Endothelial cell (in vitro differentiated cells): ENCODE data around the gene ZNF786. TPM values are rescaled to one million over a fixed set of nuclear protein-coding genes. Genes with fewer than 3 reads are reported as not detected.

Experiments
- DNase-seq: peaks from one replicate; pipeline ENCODE4 v3.0.0; 2021; ENCODE audit warnings: low spot score
- H3K27ac Mint-ChIP-seq: one replicate; pipeline ENCODE4 v1.8.0; 2021; ENCODE audit warnings: mixed read lengths, inconsistent platforms; ENCODE audit not compliant: unreplicated experiment
- H3K27me3 Mint-ChIP-seq: one replicate; pipeline ENCODE4 v1.8.0; 2021; ENCODE audit warnings: mild to moderate bottlenecking, moderate library complexity, mixed read lengths, inconsistent platforms; ENCODE audit not compliant: unreplicated experiment
- H3K36me3 Mint-ChIP-seq: one replicate; pipeline ENCODE4 v1.8.0; 2021; ENCODE audit warnings: mild to moderate bottlenecking, low read depth, mixed read lengths, inconsistent platforms; ENCODE audit not compliant: unreplicated experiment
- H3K4me1 Mint-ChIP-seq: one replicate; pipeline ENCODE4 v1.8.0; 2021; ENCODE audit warnings: mild to moderate bottlenecking, mixed read lengths, inconsistent platforms; ENCODE audit not compliant: unreplicated experiment
- H3K4me3 Mint-ChIP-seq: one replicate; pipeline ENCODE4 v1.8.0; 2021; ENCODE audit warnings: mild to moderate bottlenecking, mixed read lengths, inconsistent platforms; ENCODE audit not compliant: unreplicated experiment
- H3K9me3 Mint-ChIP-seq: one replicate; pipeline ENCODE4 v1.8.0; 2021; ENCODE audit warnings: mixed read lengths, inconsistent platforms; ENCODE audit not compliant: unreplicated experiment
- total RNA-seq: library from RNA; stranded (reverse); fragmentation: NEBNext Ultra II Directional; extraction: Animal tissue kit (Norgen Biotek cat#: 25700); gene quantifications from one replicate; pipeline ENCODE4 v1.2.1, GENCODE V29; 2021; ENCODE audit not compliant: unreplicated experiment
- TF ChIP-seq, protein P1 (sequence below): fragments of 200-600 bp; sonication (generic); IDR thresholded peaks from one replicate; pipeline ENCODE4 v1.5.0; 2021; ENCODE audit warnings: antibody characterized with exemption; ENCODE audit not compliant: unreplicated experiment

The ZNF786 gene
- total RNA-seq, 1 donor from 2014 or later, result 19.0 TPM

DNA sequence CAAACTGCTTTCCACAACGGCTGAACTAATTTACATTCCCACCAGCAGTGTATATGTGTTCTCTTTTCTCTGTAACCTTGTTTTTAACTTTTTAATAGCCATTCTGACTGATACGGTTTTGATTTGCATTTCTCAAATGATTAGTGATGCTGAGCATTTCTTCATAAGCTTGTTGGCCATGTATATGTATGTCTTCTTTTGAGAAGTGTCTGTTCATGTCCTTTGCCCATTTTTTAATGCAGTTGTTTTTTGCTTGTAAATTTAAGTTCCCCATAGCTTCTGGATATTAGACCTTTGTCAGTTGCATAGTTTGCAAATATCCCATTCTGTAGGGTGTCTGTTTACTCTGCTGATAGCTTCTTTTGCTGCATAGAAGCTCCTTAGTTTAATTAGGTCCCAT, 6.1 kb downstream of the ZNF786 start:
- peaks cover 7% of the 10 kb centered on the region for H3K4me1 Mint-ChIP-seq
- peaks cover 29% of the 10 kb centered on the region for H3K36me3 Mint-ChIP-seq
- H3K27ac Mint-ChIP-seq, result no peak overlapping the region
- TF ChIP-seq, protein P1, sequence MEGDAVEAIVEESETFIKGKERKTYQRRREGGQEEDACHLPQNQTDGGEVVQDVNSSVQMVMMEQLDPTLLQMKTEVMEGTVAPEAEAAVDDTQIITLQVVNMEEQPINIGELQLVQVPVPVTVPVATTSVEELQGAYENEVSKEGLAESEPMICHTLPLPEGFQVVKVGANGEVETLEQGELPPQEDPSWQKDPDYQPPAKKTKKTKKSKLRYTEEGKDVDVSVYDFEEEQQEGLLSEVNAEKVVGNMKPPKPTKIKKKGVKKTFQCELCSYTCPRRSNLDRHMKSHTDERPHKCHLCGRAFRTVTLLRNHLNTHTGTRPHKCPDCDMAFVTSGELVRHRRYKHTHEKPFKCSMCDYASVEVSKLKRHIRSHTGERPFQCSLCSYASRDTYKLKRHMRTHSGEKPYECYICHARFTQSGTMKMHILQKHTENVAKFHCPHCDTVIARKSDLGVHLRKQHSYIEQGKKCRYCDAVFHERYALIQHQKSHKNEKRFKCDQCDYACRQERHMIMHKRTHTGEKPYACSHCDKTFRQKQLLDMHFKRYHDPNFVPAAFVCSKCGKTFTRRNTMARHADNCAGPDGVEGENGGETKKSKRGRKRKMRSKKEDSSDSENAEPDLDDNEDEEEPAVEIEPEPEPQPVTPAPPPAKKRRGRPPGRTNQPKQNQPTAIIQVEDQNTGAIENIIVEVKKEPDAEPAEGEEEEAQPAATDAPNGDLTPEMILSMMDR, result no peak
- no peaks in the 10 kb centered on the region for H3K27me3 Mint-ChIP-seq
- no peak overlapping the region for H3K4me3 Mint-ChIP-seq
- no peak for DNase-seq
- H3K9me3 Mint-ChIP-seq, result no peaks in the 10 kb centered on the region

DNA sequence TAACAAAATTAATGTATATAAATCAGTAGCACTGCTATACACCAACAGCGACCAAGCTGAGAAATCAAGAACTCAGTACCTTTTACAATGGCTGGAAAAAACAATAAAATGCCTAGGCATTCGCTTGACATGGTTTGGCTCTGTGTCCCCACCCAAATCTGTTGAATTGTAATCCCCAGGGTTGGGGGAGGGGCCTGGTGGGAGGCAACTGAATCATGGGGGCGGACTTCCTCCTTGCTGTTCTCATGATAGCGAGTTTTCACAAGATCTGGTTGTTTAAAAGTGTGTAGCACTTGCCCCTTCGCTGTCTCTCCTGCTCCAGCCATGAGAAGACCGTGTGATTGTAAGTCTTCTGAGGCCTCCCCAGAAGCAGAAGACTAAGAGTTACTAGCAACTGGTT, 8.6 kb downstream of the ZNF786 start:
- Mint-ChIP-seq H3K4me3 (no peak overlapping the region), H3K27me3 (no peaks in the 10 kb centered on the region), H3K9me3 (no peaks in the 10 kb centered on the region), H3K4me1 (peaks cover 2% of the 10 kb centered on the region), H3K36me3 (peaks cover 32% of the 10 kb centered on the region), H3K27ac (no peak overlapping the region)
- no peak for DNase-seq
- TF ChIP-seq, protein P1, result no peak

DNA sequence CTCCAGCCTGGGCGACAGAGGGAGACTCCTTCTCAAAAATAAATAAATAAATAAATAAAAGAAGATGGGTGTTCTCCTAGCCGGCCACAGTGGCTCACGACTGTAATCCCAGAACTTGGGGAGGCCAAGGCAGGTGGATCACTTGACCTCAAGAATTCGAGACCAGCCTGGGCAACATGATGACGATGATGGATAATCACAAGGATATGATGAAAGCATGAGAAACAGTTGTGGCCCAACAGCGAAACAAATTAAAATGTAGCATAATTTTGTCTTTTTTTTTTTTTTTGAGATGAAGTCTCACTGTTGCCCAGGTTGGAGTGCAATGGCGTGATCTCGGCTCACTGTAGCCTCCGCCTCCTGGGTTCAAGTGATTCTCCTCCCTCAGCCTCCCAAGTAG, 12.9 kb downstream of the ZNF786 start:
- Mint-ChIP-seq H3K4me1 (peaks cover 14% of the 10 kb centered on the region), H3K27ac (no peak overlapping the region), H3K9me3 (no peaks in the 10 kb centered on the region), H3K27me3 (no peaks in the 10 kb centered on the region), H3K36me3 (peaks cover 19% of the 10 kb centered on the region), H3K4me3 (no peak overlapping the region)
- TF ChIP-seq, protein P1, result no peak
- DNase-seq, result no peak

DNA sequence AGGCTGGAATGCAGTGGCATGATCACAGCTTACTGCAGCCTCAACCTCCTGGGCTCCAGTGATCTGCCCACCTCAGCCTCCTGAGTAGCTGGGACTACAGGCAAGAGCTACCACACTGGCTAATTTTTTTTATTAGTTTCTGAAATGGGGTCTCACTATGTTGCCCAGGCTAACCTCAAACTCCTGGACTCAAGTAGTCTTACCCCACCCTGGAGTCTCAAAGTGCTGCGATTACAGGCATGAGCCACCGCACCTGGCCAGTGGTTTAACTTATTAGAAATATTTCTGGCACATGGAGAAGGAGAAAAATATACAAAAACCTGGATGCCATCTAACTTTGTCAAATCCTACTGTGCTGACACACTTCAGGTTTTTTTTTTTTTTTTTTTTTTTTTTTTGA, 15.2 kb downstream of the ZNF786 start:
- Mint-ChIP-seq H3K27me3 (no peaks in the 10 kb centered on the region), H3K9me3 (no peaks in the 10 kb centered on the region), H3K27ac (no peak overlapping the region), H3K36me3 (peaks cover 28% of the 10 kb centered on the region), H3K4me3 (no peak overlapping the region), H3K4me1 (peaks cover 20% of the 10 kb centered on the region)
- TF ChIP-seq, protein P1, result no peak
- no peak for DNase-seq

DNA sequence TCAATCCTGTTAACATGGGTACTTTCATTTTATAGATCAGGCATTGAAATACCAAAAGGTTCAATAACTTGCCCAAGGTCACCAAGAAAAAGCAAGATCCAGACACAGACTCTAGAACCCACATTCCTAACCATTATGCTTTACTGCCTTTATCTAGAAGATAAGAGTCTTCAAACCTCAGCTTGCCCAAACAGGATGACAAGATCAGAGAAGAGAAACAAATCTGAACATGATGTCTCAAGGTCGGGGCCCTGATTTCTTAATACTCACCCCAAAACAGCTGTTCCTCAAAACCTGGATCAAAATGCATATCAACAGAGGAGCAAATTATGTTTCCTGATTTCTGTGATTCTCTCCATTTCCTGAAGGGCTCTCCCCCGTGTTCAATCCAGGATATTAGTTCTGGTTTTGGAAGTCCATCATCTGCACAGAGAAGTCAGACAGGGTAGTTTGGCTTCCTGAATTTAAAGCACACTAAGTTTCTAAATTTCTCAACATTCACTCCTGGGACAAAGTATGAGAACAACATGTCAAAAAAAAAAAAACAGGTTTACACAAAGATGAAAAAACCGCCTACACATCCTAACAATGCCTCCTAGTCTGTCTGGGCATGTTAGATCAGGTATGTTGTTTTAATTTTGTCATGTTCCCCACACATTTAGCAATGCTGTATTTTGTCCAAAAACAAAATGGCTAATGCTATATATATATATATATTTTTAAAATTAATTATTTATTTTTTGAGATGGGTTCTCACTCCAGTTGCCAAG, 16.2 kb downstream of the ZNF786 start:
- peaks cover 30% of the 10 kb centered on the region for H3K36me3 Mint-ChIP-seq
- H3K4me3 Mint-ChIP-seq, result peak overlapping the region; percentile 47
- no peaks in the 10 kb centered on the region for H3K9me3 Mint-ChIP-seq
- no peak for DNase-seq
- no peaks in the 10 kb centered on the region for H3K27me3 Mint-ChIP-seq
- H3K27ac Mint-ChIP-seq, result peak overlapping the region; percentile 36
- H3K4me1 Mint-ChIP-seq, result peaks cover 20% of the 10 kb centered on the region
- TF ChIP-seq, protein P1, result no peak
